ENCODE measurements around the gene B4GALNT4.
"Not testable (repeated sequence)": the region's sequence is repeated elsewhere in the genome, so short reads cannot be mapped to it uniquely, and the experiment has no call there.

Gene B4GALNT4

GRCh38 chr11:409600-410483 is 40.5 kb downstream of the B4GALNT4 start:
- H3K9me3 ChIP-seq (ENCODE audit: insufficient read depth, low read depth, low read length): no peaks in the 10 kb centered on the region
- H3K4me3 ChIP-seq (ENCODE audit: low read length): no peak overlapping the region
- no peaks in the 10 kb centered on the region for H3K36me3 ChIP-seq (ENCODE audit: insufficient read depth, low read depth, low read length)
- H3K4me1 ChIP-seq (ENCODE audit: insufficient read depth, low read length): no peaks in the 10 kb centered on the region
- H3K27ac ChIP-seq (ENCODE audit: low read length): no peak overlapping the region
- H3K9ac ChIP-seq (ENCODE audit: low read depth, low read length): no peak overlapping the region
- peaks cover 13% of the 10 kb centered on the region for H3K27me3 ChIP-seq (ENCODE audit: insufficient read depth, low read length)

- not testable (repeated sequence) for H3K4me1 ChIP-seq (ENCODE audit: insufficient read depth, low read length)
These were observed 41.4 kb downstream of the B4GALNT4 start for GRCh38 chr11:410711-411110.

GRCh38 chr11:411520-411919 is 42.2 kb downstream of the B4GALNT4 start:
- not testable (repeated sequence) for H3K36me3 ChIP-seq (ENCODE audit: insufficient read depth, low read depth, low read length); H3K9ac ChIP-seq (ENCODE audit: low read depth, low read length); H3K27ac ChIP-seq (ENCODE audit: low read length); H3K4me3 ChIP-seq (ENCODE audit: low read length); H3K9me3 ChIP-seq (ENCODE audit: insufficient read depth, low read depth, low read length); H3K4me1 ChIP-seq (ENCODE audit: insufficient read depth, low read length)
- H3K27me3 ChIP-seq (ENCODE audit: insufficient read depth, low read length): peaks cover 26% of the 10 kb centered on the region

More at GRCh38 chr11:410711-411110, 41.4 kb downstream of the B4GALNT4 start:
- not testable (repeated sequence) for H3K9ac ChIP-seq (ENCODE audit: low read depth, low read length); H3K4me3 ChIP-seq (ENCODE audit: low read length); H3K9me3 ChIP-seq (ENCODE audit: insufficient read depth, low read depth, low read length); H3K36me3 ChIP-seq (ENCODE audit: insufficient read depth, low read depth, low read length); H3K27ac ChIP-seq (ENCODE audit: low read length)
- H3K27me3 ChIP-seq (ENCODE audit: insufficient read depth, low read length): peaks cover 18% of the 10 kb centered on the region

- H3K36me3 ChIP-seq (ENCODE audit: insufficient read depth, low read depth, low read length): no peaks in the 10 kb centered on the region
- no peak overlapping the region for H3K27ac ChIP-seq (ENCODE audit: low read length)
- H3K9me3 ChIP-seq (ENCODE audit: insufficient read depth, low read depth, low read length): no peaks in the 10 kb centered on the region
- no peak overlapping the region for H3K9ac ChIP-seq (ENCODE audit: low read depth, low read length)
- peaks cover 34% of the 10 kb centered on the region for H3K27me3 ChIP-seq (ENCODE audit: insufficient read depth, low read length)
- no peak overlapping the region for H3K4me3 ChIP-seq (ENCODE audit: low read length)
- no peaks in the 10 kb centered on the region for H3K4me1 ChIP-seq (ENCODE audit: insufficient read depth, low read length)
These were observed 43.4 kb downstream of the B4GALNT4 start for GRCh38 chr11:412641-413119.

- Histone ChIP-seq H3K4me3 (ENCODE audit: low read length) (no peak overlapping the region), H3K27me3 (ENCODE audit: insufficient read depth, low read length) (peaks cover 35% of the 10 kb centered on the region), H3K9me3 (ENCODE audit: insufficient read depth, low read depth, low read length) (no peaks in the 10 kb centered on the region), H3K36me3 (ENCODE audit: insufficient read depth, low read depth, low read length) (no peaks in the 10 kb centered on the region), H3K27ac (ENCODE audit: low read length) (no peak overlapping the region), H3K9ac (ENCODE audit: low read depth, low read length) (no peak overlapping the region), H3K4me1 (ENCODE audit: insufficient read depth, low read length) (no peaks in the 10 kb centered on the region)
These were observed 44.1 kb downstream of the B4GALNT4 start for GRCh38 chr11:413120-414081.

GRCh38 chr11:414318-414857 is 45.1 kb downstream of the B4GALNT4 start:
- Histone ChIP-seq H3K9ac (ENCODE audit: low read depth, low read length) (no peak overlapping the region), H3K27ac (ENCODE audit: low read length) (no peak overlapping the region), H3K27me3 (ENCODE audit: insufficient read depth, low read length) (peaks cover 43% of the 10 kb centered on the region), H3K9me3 (ENCODE audit: insufficient read depth, low read depth, low read length) (no peaks in the 10 kb centered on the region), H3K4me3 (ENCODE audit: low read length) (no peak overlapping the region), H3K36me3 (ENCODE audit: insufficient read depth, low read depth, low read length) (no peaks in the 10 kb centered on the region), H3K4me1 (ENCODE audit: insufficient read depth, low read length) (no peaks in the 10 kb centered on the region)

GRCh38 chr11:415640-416041 is 46.3 kb downstream of the B4GALNT4 start:
- Histone ChIP-seq H3K9ac (ENCODE audit: low read depth, low read length) (no peak overlapping the region; the same call in 1 of the 2 replicates), H3K36me3 (ENCODE audit: insufficient read depth, low read depth, low read length) (no peaks in the 10 kb centered on the region), H3K4me1 (ENCODE audit: insufficient read depth, low read length) (no peaks in the 10 kb centered on the region), H3K9me3 (ENCODE audit: insufficient read depth, low read depth, low read length) (no peaks in the 10 kb centered on the region), H3K27me3 (ENCODE audit: insufficient read depth, low read length) (peaks cover 47% of the 10 kb centered on the region), H3K27ac (ENCODE audit: low read length) (no peak overlapping the region), H3K4me3 (ENCODE audit: low read length) (peak overlapping the region; percentile 66; the same call in 1 of the 2 replicates)

- H3K27ac ChIP-seq (ENCODE audit: low read length): no peak overlapping the region
- peaks cover 47% of the 10 kb centered on the region for H3K27me3 ChIP-seq (ENCODE audit: insufficient read depth, low read length)
- peak overlapping the region; percentile 59; the same call in 1 of the 2 replicates for H3K9ac ChIP-seq (ENCODE audit: low read depth, low read length)
- H3K4me1 ChIP-seq (ENCODE audit: insufficient read depth, low read length): no peaks in the 10 kb centered on the region
- H3K36me3 ChIP-seq (ENCODE audit: insufficient read depth, low read depth, low read length): no peaks in the 10 kb centered on the region
- no peaks in the 10 kb centered on the region for H3K9me3 ChIP-seq (ENCODE audit: insufficient read depth, low read depth, low read length)
- peak overlapping the region; percentile 66; the same call in 1 of the 2 replicates for H3K4me3 ChIP-seq (ENCODE audit: low read length)
These were observed 46.9 kb downstream of the B4GALNT4 start for GRCh38 chr11:416051-416756.

- no peak overlapping the region for H3K27ac ChIP-seq (ENCODE audit: low read length)
- no peaks in the 10 kb centered on the region for H3K4me1 ChIP-seq (ENCODE audit: insufficient read depth, low read length)
- peak overlapping the region; percentile 66 for H3K4me3 ChIP-seq (ENCODE audit: low read length)
- peaks cover 47% of the 10 kb centered on the region for H3K27me3 ChIP-seq (ENCODE audit: insufficient read depth, low read length)
- no peaks in the 10 kb centered on the region for H3K9me3 ChIP-seq (ENCODE audit: insufficient read depth, low read depth, low read length)
- peak overlapping the region; percentile 59; the same call in 1 of the 2 replicates for H3K9ac ChIP-seq (ENCODE audit: low read depth, low read length)
- no peaks in the 10 kb centered on the region for H3K36me3 ChIP-seq (ENCODE audit: insufficient read depth, low read depth, low read length)
These were observed 47.7 kb downstream of the B4GALNT4 start for GRCh38 chr11:416757-417621.

GRCh38 chr11:417652-418342 is 48.5 kb downstream of the B4GALNT4 start:
- H3K27me3 ChIP-seq (ENCODE audit: insufficient read depth, low read length): peaks cover 47% of the 10 kb centered on the region
- no peaks in the 10 kb centered on the region for H3K36me3 ChIP-seq (ENCODE audit: insufficient read depth, low read depth, low read length)
- H3K27ac ChIP-seq (ENCODE audit: low read length): no peak overlapping the region
- 0 out of 2 replicates have a peak overlapping the region, but pooled peaks have one; percentile 56 for H3K9ac ChIP-seq (ENCODE audit: low read depth, low read length)
- no peaks in the 10 kb centered on the region for H3K9me3 ChIP-seq (ENCODE audit: insufficient read depth, low read depth, low read length)
- no peaks in the 10 kb centered on the region for H3K4me1 ChIP-seq (ENCODE audit: insufficient read depth, low read length)
- peak overlapping the region; percentile 66; the same call in 1 of the 2 replicates for H3K4me3 ChIP-seq (ENCODE audit: low read length)
